Measurements from ENCODE around the gene DMAC1.

DMAC1 gene

GRCh38 chr9:7760014-7760415 is 39.6 kb downstream of the DMAC1 start:
- no peaks in the 10 kb centered on the region for H3K4me1 ChIP-seq (ENCODE audit: control insufficient read depth in 2 of 2, insufficient read depth in 2 of 2, low read length in 2 of 2)
- no peak overlapping the region for H3K9ac ChIP-seq (ENCODE audit: low read depth in 1 of 2, low read length in 2 of 2)
- no peak overlapping the region for H3K4me3 ChIP-seq (ENCODE audit: low read length in 2 of 2)
- no peaks in the 10 kb centered on the region for H3K9me3 ChIP-seq (ENCODE audit: control insufficient read depth in 2 of 2, low read length in 2 of 2)
- H3K27ac ChIP-seq (ENCODE audit: low read depth in 2 of 2, low read length in 2 of 2): no peak overlapping the region
- no peaks in the 10 kb centered on the region for H3K36me3 ChIP-seq (ENCODE audit: control insufficient read depth in 2 of 2, insufficient read depth in 2 of 2, low read length in 2 of 2)
- no peaks in the 10 kb centered on the region for H3K27me3 ChIP-seq (ENCODE audit: control insufficient read depth in 2 of 2, insufficient read depth in 2 of 2, low read length in 2 of 2)

- no peak overlapping the region for H3K27ac ChIP-seq (ENCODE audit: low read depth in 2 of 2, low read length in 2 of 2)
- H3K4me3 ChIP-seq (ENCODE audit: low read length in 2 of 2): no peak overlapping the region
- H3K36me3 ChIP-seq (ENCODE audit: control insufficient read depth in 2 of 2, insufficient read depth in 2 of 2, low read length in 2 of 2): no peaks in the 10 kb centered on the region
- H3K4me1 ChIP-seq (ENCODE audit: control insufficient read depth in 2 of 2, insufficient read depth in 2 of 2, low read length in 2 of 2): no peaks in the 10 kb centered on the region
- H3K9ac ChIP-seq (ENCODE audit: low read depth in 1 of 2, low read length in 2 of 2): no peak overlapping the region
- H3K9me3 ChIP-seq (ENCODE audit: control insufficient read depth in 2 of 2, low read length in 2 of 2): no peaks in the 10 kb centered on the region
- H3K27me3 ChIP-seq (ENCODE audit: control insufficient read depth in 2 of 2, insufficient read depth in 2 of 2, low read length in 2 of 2): no peaks in the 10 kb centered on the region
Observed at GRCh38 chr9:7756088-7756487, 43.5 kb downstream of the DMAC1 start.

- Histone ChIP-seq H3K27ac (ENCODE audit: low read depth in 2 of 2, low read length in 2 of 2) (no peak overlapping the region), H3K9ac (ENCODE audit: low read depth in 1 of 2, low read length in 2 of 2) (no peak overlapping the region), H3K36me3 (ENCODE audit: control insufficient read depth in 2 of 2, insufficient read depth in 2 of 2, low read length in 2 of 2) (no peaks in the 10 kb centered on the region), H3K4me3 (ENCODE audit: low read length in 2 of 2) (no peak overlapping the region), H3K4me1 (ENCODE audit: control insufficient read depth in 2 of 2, insufficient read depth in 2 of 2, low read length in 2 of 2) (no peaks in the 10 kb centered on the region), H3K9me3 (ENCODE audit: control insufficient read depth in 2 of 2, low read length in 2 of 2) (no peaks in the 10 kb centered on the region), H3K27me3 (ENCODE audit: control insufficient read depth in 2 of 2, insufficient read depth in 2 of 2, low read length in 2 of 2) (no peaks in the 10 kb centered on the region)
Observed at GRCh38 chr9:7752481-7752880, 47.1 kb downstream of the DMAC1 start.

All from mucosa of rectum (tissue), 2 donors.